IMR-90 (cell line): ENCODE data around the gene PTGR1. TPM values are rescaled to one million over a fixed set of nuclear protein-coding genes. Genes with fewer than 3 reads are reported as not detected.

ENCODE experiments used
- ATAC-seq: fragments of 200-7000 bp; cut with Tn5 transposase; 2 replicates; pipeline ENCODE4 v1.9.1; 2020; ENCODE audit warnings: low read depth, mild to moderate bottlenecking, moderate library complexity
- BruUV-seq: library from RNA; stranded (reverse); fragments of 400-500 nt; replicated peaks from 2 replicates; lab custom pipeline; 2021; lab: Mats Ljungman, UMichigan
- CTCF ChIA-PET: fragments of 300-600 bp; formaldehyde crosslinking; extraction: SDS; loops from one replicate; lab custom pipeline; 2021; ENCODE audit warnings: antibody characterized with exemption; lab: Yijun Ruan, JAX
- POLR2A ChIA-PET: fragments of 300-600 bp; sonication (Branson Sonifier 250); formaldehyde crosslinking; loops from one replicate; lab custom pipeline; 2022; ENCODE audit warnings: antibody characterized with exemption; ENCODE audit not compliant: unreplicated experiment; lab: Charles Lee
- DNase-seq: peaks from one replicate; pipeline ENCODE4 v3.0.0; 2013
- H2AFZ ChIP-seq: replicated peaks from 2 replicates; pipeline ENCODE3; 2013; ENCODE audit warnings: low read length, mild to moderate bottlenecking; ENCODE audit not compliant: poor library complexity
- H2AK5ac ChIP-seq: 2 replicates; pipeline ENCODE4 v1.6.1; 2013; ENCODE audit warnings: low read depth, low read length, inconsistent platforms
- H2AK9ac ChIP-seq: replicated peaks from 2 replicates; pipeline ENCODE3; 2013; ENCODE audit warnings: mild to moderate bottlenecking, low read depth, low read length, moderate library complexity; ENCODE audit not compliant: poor library complexity
- H2BK120ac ChIP-seq: 2 replicates; pipeline ENCODE4 v1.6.1; 2013; ENCODE audit warnings: low read depth, low read length, inconsistent platforms
- H2BK15ac ChIP-seq: 3 replicates; pipeline ENCODE4 v1.6.1; 2013; ENCODE audit warnings: low read depth, low read length, inconsistent platforms
- H2BK20ac ChIP-seq: 2 replicates; pipeline ENCODE4 v1.6.1; 2013; ENCODE audit warnings: low read depth, mild to moderate bottlenecking, inconsistent platforms, low read length, moderate library complexity
- H2BK5ac ChIP-seq: 2 replicates; pipeline ENCODE4 v1.6.1; 2013; ENCODE audit warnings: mild to moderate bottlenecking, low read depth, low read length, inconsistent platforms; ENCODE audit not compliant: poor library complexity, severe bottlenecking
- H3K14ac ChIP-seq: replicated peaks from 2 replicates; pipeline ENCODE4 v1.6.1; 2013; ENCODE audit warnings: low read depth, low read length, inconsistent platforms
- H3K18ac ChIP-seq: 2 replicates; pipeline ENCODE4 v1.6.1; 2013; ENCODE audit warnings: low read depth, low read length, control low read depth
- H3K23ac ChIP-seq: 2 replicates; pipeline ENCODE4 v1.6.1; 2013; ENCODE audit warnings: low read depth, low read length, inconsistent platforms
- H3K27ac ChIP-seq: 2 replicates; pipeline ENCODE4 v1.5.1; 2013; ENCODE audit warnings: mild to moderate bottlenecking, control low read depth, low read length; ENCODE audit not compliant: insufficient read depth
- H3K27me3 ChIP-seq: 2 replicates; pipeline ENCODE4 v1.6.1; 2013; ENCODE audit warnings: low read length; ENCODE audit not compliant: control insufficient read depth, insufficient read depth
- H3K36me3 ChIP-seq: 2 replicates; pipeline ENCODE4 v1.6.1; 2013; ENCODE audit warnings: low read length, mixed read lengths; ENCODE audit not compliant: control insufficient read depth, insufficient read depth
- H3K4ac ChIP-seq: 2 replicates; pipeline ENCODE4 v1.6.1; 2013; ENCODE audit warnings: low read depth, low read length, inconsistent platforms
- H3K4me1 ChIP-seq: 2 replicates; pipeline ENCODE4 v1.6.1; 2013; ENCODE audit warnings: low read length, mixed read lengths; ENCODE audit not compliant: control insufficient read depth, insufficient read depth
- H3K4me2 ChIP-seq: 2 replicates; pipeline ENCODE4 v1.6.1; 2013; ENCODE audit warnings: low read depth, mild to moderate bottlenecking, control low read depth, low read length, moderate library complexity
- H3K4me3 ChIP-seq: 2 replicates; pipeline ENCODE4 v1.5.1; 2013; ENCODE audit warnings: low read depth, mild to moderate bottlenecking, control low read depth, low read length, moderate library complexity; ENCODE audit not compliant: insufficient read depth
- H3K56ac ChIP-seq: 2 replicates; pipeline ENCODE4 v1.6.1; 2013; ENCODE audit warnings: low read length, inconsistent platforms; ENCODE audit not compliant: insufficient read depth; ENCODE audit errors: extremely low read depth
- H3K79me1 ChIP-seq, 2 experiments: 2 replicates each; pipeline ENCODE4 v1.6.1; 2013; ENCODE audit warnings: low read length in 2 of 2, inconsistent platforms in 1 of 2, low read depth in 1 of 2
- H3K9ac ChIP-seq: 2 replicates; pipeline ENCODE4 v1.6.1; 2013; ENCODE audit warnings: low read depth, low read length, control low read depth
- H3K9me1 ChIP-seq: 2 replicates; pipeline ENCODE4 v1.6.1; 2013; ENCODE audit warnings: low read length, inconsistent platforms; ENCODE audit not compliant: insufficient read depth
- H3K9me3 ChIP-seq: 2 replicates; pipeline ENCODE4 v1.6.1; 2013; ENCODE audit warnings: low read length; ENCODE audit not compliant: control insufficient read depth, insufficient read depth
- H4K20me1 ChIP-seq: 2 replicates; pipeline ENCODE4 v1.6.1; 2013; ENCODE audit warnings: low read length, inconsistent platforms; ENCODE audit not compliant: insufficient read depth
- H4K5ac ChIP-seq: 2 replicates; pipeline ENCODE4 v1.6.1; 2013; ENCODE audit warnings: mild to moderate bottlenecking, low read depth, low read length, control low read depth
- H4K8ac ChIP-seq, 2 experiments: 2 replicates each; pipeline ENCODE4 v1.6.1; 2013; ENCODE audit warnings: low read depth in 2 of 2, low read length in 2 of 2, control low read depth in 1 of 2, inconsistent platforms in 1 of 2
- H4K91ac ChIP-seq: 2 replicates; pipeline ENCODE4 v1.6.1; 2013; ENCODE audit warnings: low read depth, low read length, inconsistent platforms; ENCODE audit not compliant: insufficient read depth
- BHLHE40 ChIP-seq: fragments of 150-350 bp; IDR thresholded peaks from 2 replicates; pipeline ENCODE4 v1.6.1; 2016; ENCODE audit warnings: mild to moderate bottlenecking, low read depth, low read length
- CEBPB ChIP-seq: IDR thresholded peaks from 2 replicates; pipeline ENCODE4 v1.6.1; 2012; ENCODE audit warnings: low read depth, low read length, improper control_type of control experiment
- CHD1 ChIP-seq: IDR thresholded peaks from 2 replicates; pipeline ENCODE4 v1.6.1; 2012; ENCODE audit warnings: low read depth, low read length, improper control_type of control experiment
- FOS ChIP-seq: fragments of 150-350 bp; IDR thresholded peaks from 2 replicates; pipeline ENCODE4 v1.6.1; 2016; ENCODE audit warnings: low read depth, low read length
- MAZ ChIP-seq: IDR thresholded peaks from 2 replicates; pipeline ENCODE4 v1.6.1; 2012; ENCODE audit warnings: low read depth, mild to moderate bottlenecking, low read length, improper control_type of control experiment, moderate library complexity, borderline replicate concordance
- MXI1 ChIP-seq: IDR thresholded peaks from 2 replicates; pipeline ENCODE4 v1.6.1; 2012; ENCODE audit warnings: low read depth, mild to moderate bottlenecking, low read length, moderate library complexity, borderline replicate concordance
- RCOR1 ChIP-seq: IDR thresholded peaks from 2 replicates; pipeline ENCODE4 v1.6.1; 2012; ENCODE audit warnings: mild to moderate bottlenecking, low read length, improper control_type of control experiment; ENCODE audit not compliant: insufficient replicate concordance
- RFX5 ChIP-seq: IDR thresholded peaks from 2 replicates; pipeline ENCODE4 v1.8.0; 2012; ENCODE audit warnings: low read depth, mild to moderate bottlenecking, low read length, moderate library complexity
- WGBS, 2 experiments: methylation state at CpG; one replicate each; pipeline versions ENCODE4 v1.1.5 to v1.1.7; 2013; ENCODE audit warnings: missing lambda C conversion rate in 2 of 2; ENCODE audit not compliant: insufficient read length in 1 of 2; ENCODE audit errors: extremely low coverage in 2 of 2; 5-methylcytosine and 5-hydroxymethylcytosine counted together
- dilution Hi-C: fragments of 300-500 bp; cut with HindIII; formaldehyde crosslinking; loops from one replicate; pipeline ENCODE4 v1.14.3; 2018; ENCODE audit warnings: low sequenced_read_pairs; ENCODE audit not compliant: unreplicated experiment
- in situ Hi-C: fragments of 300-500 bp; cut with MboI; formaldehyde crosslinking; loops from 3 replicates; pipeline ENCODE4 v1.14.3; 2019; ENCODE audit warnings: low sequenced_read_pairs, inconsistent platforms, mixed read lengths
- intact Hi-C: fragments of 100-400 bp; cut with micrococcal nuclease; formaldehyde crosslinking; loops from 2 replicates; pipeline ENCODE4 v1.10.0; 2022
- polyA plus RNA-seq, 3 experiments: library from polyadenylated mRNA; depleted of rRNA; stranded (reverse); fragments of >200 nt; gene quantifications; 2 replicates each; pipeline ENCODE4 v1.2.3, GENCODE V29; 2012; ENCODE audit warnings: low replicate concordance in 1 of 3
- total RNA-seq: library from RNA; depleted of rRNA; stranded (reverse); fragments of >200 nt; gene quantifications from 2 replicates; pipeline ENCODE4 v1.2.3, GENCODE V29; 2012
- TF ChIP-seq, protein P1 (sequence below): fragments of 150-350 bp; IDR thresholded peaks from 2 replicates; pipeline ENCODE4 v1.6.1; 2017; ENCODE audit warnings: mild to moderate bottlenecking, antibody characterized with exemption, low read length, low read depth
- TF ChIP-seq, protein P2 (sequence below): conservative IDR thresholded peaks from 2 replicates; pipeline ENCODE4 v1.5.1; 2012; ENCODE audit warnings: mild to moderate bottlenecking, low read depth, low read length, improper control_type of control experiment
- TF ChIP-seq, protein P3 (sequence below): fragments of 150-350 bp; IDR thresholded peaks from 2 replicates; pipeline ENCODE4 v1.6.1; 2016; ENCODE audit warnings: low read depth, mild to moderate bottlenecking, low read length, moderate library complexity, borderline replicate concordance

PTGR1 gene
- total and polyA plus RNA-seq, 2 of the 4 experiments (the other 2 are of a cell fraction) = 45.9 to 72.7 TPM

DNA sequence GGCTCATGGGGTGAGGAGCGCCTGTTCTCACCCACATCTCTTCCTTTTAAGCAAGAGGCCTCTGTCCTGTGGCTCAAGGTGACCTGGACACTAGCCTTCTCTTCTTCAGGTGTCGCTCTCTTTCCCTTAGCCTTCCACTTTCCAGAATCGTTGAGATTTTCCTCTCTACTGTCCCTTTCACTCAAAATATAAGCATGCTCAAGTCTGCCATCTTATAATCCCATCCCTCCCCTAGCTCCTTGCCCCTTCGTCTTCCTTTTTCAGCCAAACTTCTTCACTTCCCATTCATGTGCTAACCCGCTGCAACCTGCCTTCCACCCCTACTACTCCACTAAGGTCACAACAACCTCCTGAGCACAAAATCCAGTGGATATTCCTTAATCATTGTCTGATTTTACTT, 13.1 kb downstream of the PTGR1 start:
- Histone ChIP-seq H2BK5ac (no peak overlapping the region), H4K5ac (no peak overlapping the region), H2AFZ (no peak overlapping the region), H3K36me3 (peaks cover 41% of the 10 kb centered on the region), H3K9me1 (peaks cover 12% of the 10 kb centered on the region; the same call in 1 of the 2 replicates), H3K27ac (no peak overlapping the region), H3K79me1 (peaks cover 0 to 8% of the 10 kb centered on the region in 2 experiments; a peak in 3 of 4 replicates), H3K27me3 (no peaks in the 10 kb centered on the region), H3K18ac (no peak overlapping the region), H2BK120ac (no peak overlapping the region), H2BK15ac (no peak overlapping the region), H3K4ac (no peak overlapping the region), H3K9ac (no peak overlapping the region), H3K14ac (no peak overlapping the region), H3K9me3 (no peaks in the 10 kb centered on the region), H3K56ac (no peak overlapping the region), H3K4me3 (no peak overlapping the region), H2BK20ac (no peak overlapping the region), H4K91ac (no peak overlapping the region), H3K4me2 (no peak overlapping the region), H3K23ac (no peak overlapping the region), H4K8ac (no peak overlapping the region), H4K20me1 (0 out of 2 replicates have a peak, but pooled peaks cover 2% of the 10 kb centered on the region), H2AK9ac (no peak overlapping the region), H2AK5ac (no peak overlapping the region), H3K4me1 (no peaks in the 10 kb centered on the region)
- in situ Hi-C loops (no loop called here), intact Hi-C loops (no loop called here), dilution Hi-C loops (no loop called here)
- CTCF ChIA-PET = no interaction called here
- WGBS, 2 experiments = 93% methylated on average over 3 of the region's 5 CpGs; no CpG with 5 or more reads in 1 of the 2 experiments
- no TSS peak for BruUV-seq
- TF ChIP-seq BHLHE40 (no peak), MXI1 (no peak), RCOR1 (no peak), FOS (no peak), CEBPB (no peak), MAZ (no peak), CHD1 (no peak), RFX5 (no peak)
- TF ChIP-seq, protein P1, sequence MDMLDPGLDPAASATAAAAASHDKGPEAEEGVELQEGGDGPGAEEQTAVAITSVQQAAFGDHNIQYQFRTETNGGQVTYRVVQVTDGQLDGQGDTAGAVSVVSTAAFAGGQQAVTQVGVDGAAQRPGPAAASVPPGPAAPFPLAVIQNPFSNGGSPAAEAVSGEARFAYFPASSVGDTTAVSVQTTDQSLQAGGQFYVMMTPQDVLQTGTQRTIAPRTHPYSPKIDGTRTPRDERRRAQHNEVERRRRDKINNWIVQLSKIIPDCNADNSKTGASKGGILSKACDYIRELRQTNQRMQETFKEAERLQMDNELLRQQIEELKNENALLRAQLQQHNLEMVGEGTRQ = no peak
- TF ChIP-seq, protein P2, sequence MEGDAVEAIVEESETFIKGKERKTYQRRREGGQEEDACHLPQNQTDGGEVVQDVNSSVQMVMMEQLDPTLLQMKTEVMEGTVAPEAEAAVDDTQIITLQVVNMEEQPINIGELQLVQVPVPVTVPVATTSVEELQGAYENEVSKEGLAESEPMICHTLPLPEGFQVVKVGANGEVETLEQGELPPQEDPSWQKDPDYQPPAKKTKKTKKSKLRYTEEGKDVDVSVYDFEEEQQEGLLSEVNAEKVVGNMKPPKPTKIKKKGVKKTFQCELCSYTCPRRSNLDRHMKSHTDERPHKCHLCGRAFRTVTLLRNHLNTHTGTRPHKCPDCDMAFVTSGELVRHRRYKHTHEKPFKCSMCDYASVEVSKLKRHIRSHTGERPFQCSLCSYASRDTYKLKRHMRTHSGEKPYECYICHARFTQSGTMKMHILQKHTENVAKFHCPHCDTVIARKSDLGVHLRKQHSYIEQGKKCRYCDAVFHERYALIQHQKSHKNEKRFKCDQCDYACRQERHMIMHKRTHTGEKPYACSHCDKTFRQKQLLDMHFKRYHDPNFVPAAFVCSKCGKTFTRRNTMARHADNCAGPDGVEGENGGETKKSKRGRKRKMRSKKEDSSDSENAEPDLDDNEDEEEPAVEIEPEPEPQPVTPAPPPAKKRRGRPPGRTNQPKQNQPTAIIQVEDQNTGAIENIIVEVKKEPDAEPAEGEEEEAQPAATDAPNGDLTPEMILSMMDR = no peak
- TF ChIP-seq, protein P3, sequence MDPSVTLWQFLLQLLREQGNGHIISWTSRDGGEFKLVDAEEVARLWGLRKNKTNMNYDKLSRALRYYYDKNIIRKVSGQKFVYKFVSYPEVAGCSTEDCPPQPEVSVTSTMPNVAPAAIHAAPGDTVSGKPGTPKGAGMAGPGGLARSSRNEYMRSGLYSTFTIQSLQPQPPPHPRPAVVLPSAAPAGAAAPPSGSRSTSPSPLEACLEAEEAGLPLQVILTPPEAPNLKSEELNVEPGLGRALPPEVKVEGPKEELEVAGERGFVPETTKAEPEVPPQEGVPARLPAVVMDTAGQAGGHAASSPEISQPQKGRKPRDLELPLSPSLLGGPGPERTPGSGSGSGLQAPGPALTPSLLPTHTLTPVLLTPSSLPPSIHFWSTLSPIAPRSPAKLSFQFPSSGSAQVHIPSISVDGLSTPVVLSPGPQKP = no peak
- POLR2A ChIA-PET = no interaction called here
- DNase-seq (no peak), ATAC-seq (no peak)
